Activated CD8-positive, alpha-beta T cell treated with anti-CD3 and anti-CD28 coated beads for 36 hours (primary cell): ENCODE data around the gene A2M. TPM values are rescaled to one million over a fixed set of nuclear protein-coding genes. Genes with fewer than 3 reads are reported as not detected.

ENCODE experiments used
- ATAC-seq: fragments of 200-7000 bp; cut with Tn5 transposase; one replicate; pipeline ENCODE4 v1.10.0; 2021; ENCODE audit warnings: mild to moderate bottlenecking, moderate library complexity
- CTCF ChIA-PET: fragments of 350-600 bp; sonication (Branson Sonifier 250); formaldehyde crosslinking; loops from one replicate; lab custom pipeline; 2021; ENCODE audit warnings: antibody characterized with exemption; lab: Charles Lee
- POLR2A ChIA-PET: fragments of 350-600 bp; sonication (Branson Sonifier 250); formaldehyde crosslinking; loops from one replicate; lab custom pipeline; 2021; ENCODE audit warnings: antibody characterized with exemption; lab: Charles Lee
- DNase-seq: peaks from one replicate; pipeline ENCODE4 v3.0.0-alpha.2; 2020
- H3K27ac Mint-ChIP-seq: one replicate; pipeline ENCODE4 v1.8.0; 2021; ENCODE audit warnings: mild to moderate bottlenecking, mixed read lengths
- H3K27me3 Mint-ChIP-seq: one replicate; pipeline ENCODE4 v1.8.0; 2021; ENCODE audit warnings: mixed read lengths
- H3K36me3 Mint-ChIP-seq: one replicate; pipeline ENCODE4 v1.8.0; 2021; ENCODE audit warnings: low read depth, mixed read lengths
- H3K4me1 Mint-ChIP-seq: one replicate; pipeline ENCODE4 v1.8.0; 2021; ENCODE audit warnings: low read depth, mixed read lengths
- H3K4me3 Mint-ChIP-seq: one replicate; pipeline ENCODE4 v1.8.0; 2021; ENCODE audit warnings: mild to moderate bottlenecking, moderate library complexity, mixed read lengths
- H3K9me3 Mint-ChIP-seq: one replicate; pipeline ENCODE4 v1.8.0; 2021; ENCODE audit warnings: mixed read lengths
- intact Hi-C: fragments of 100-400 bp; cut with micrococcal nuclease; formaldehyde crosslinking; loops from one replicate; pipeline ENCODE4 v1.10.0; 2022
- total RNA-seq, 2 experiments: library from RNA; stranded (reverse); gene quantifications; one replicate each; pipeline ENCODE4 v1.2.3, GENCODE V29; 2021
- TF ChIP-seq, protein P1 (sequence below): fragments of 200-600 bp; IDR thresholded peaks from one replicate; pipeline ENCODE4 v1.8.0; 2022; ENCODE audit warnings: antibody characterized with exemption, mild to moderate bottlenecking

The A2M gene
- total RNA-seq, 2 experiments from 2014 or later = not detected

DNA sequence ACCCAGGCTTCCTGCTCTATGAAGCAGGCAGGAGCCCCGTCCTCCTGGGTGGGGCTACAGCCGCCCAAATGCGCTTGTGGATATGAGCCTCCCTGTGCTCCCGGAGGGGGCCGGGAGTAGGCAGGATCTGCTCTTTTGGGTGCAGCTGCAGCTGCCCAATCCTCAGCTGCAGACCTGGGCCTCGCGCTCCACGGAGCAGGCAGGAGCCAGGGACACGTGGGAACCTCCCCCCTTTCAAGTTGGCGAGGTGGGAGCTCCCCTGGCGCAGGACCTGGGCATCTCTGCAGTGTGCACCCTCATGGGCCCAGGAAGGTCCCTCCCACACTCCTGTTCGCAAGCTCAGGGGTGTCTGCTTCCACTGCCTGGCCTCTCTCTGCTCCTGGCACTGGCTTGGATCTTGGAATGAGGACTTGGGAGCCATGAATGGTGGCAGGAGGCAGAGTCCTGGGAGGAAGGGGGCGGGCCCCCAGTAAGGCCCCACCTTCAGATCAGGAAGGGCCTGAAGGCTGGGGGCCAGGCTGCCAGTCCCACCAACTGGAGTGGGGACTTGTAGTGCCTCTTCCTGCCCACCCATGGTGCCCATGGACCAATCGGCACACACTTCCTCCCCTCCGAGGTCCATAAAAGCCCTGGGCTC is 65.1 kb downstream of the A2M start:
- Mint-ChIP-seq H3K27me3 (no peaks in the 10 kb centered on the region), H3K27ac (no peak overlapping the region), H3K4me1 (peaks cover 13% of the 10 kb centered on the region), H3K4me3 (no peak overlapping the region), H3K36me3 (peaks cover 2% of the 10 kb centered on the region), H3K9me3 (no peaks in the 10 kb centered on the region)
- DNase-seq (no peak), ATAC-seq (no peak)
- POLR2A ChIA-PET = interaction anchor here (1.0 kb wide), 1 partner anchor 134 kb away, joined by 3 read pairs; no protein-coding TSS in a partner anchor
- intact Hi-C loops = loop anchor here (5.0 kb wide), 1 partner anchor 368 kb away; no protein-coding TSS in a partner anchor
- CTCF ChIA-PET = interaction anchor here (0.7 to 7.5 kb wide), 48 partner anchors 9 to 506 kb away, joined by 3 to 153 read pairs (median 5); partner anchors contain the start of genes A2M, KLRG1, M6PR and PHC1
- TF ChIP-seq, protein P1, sequence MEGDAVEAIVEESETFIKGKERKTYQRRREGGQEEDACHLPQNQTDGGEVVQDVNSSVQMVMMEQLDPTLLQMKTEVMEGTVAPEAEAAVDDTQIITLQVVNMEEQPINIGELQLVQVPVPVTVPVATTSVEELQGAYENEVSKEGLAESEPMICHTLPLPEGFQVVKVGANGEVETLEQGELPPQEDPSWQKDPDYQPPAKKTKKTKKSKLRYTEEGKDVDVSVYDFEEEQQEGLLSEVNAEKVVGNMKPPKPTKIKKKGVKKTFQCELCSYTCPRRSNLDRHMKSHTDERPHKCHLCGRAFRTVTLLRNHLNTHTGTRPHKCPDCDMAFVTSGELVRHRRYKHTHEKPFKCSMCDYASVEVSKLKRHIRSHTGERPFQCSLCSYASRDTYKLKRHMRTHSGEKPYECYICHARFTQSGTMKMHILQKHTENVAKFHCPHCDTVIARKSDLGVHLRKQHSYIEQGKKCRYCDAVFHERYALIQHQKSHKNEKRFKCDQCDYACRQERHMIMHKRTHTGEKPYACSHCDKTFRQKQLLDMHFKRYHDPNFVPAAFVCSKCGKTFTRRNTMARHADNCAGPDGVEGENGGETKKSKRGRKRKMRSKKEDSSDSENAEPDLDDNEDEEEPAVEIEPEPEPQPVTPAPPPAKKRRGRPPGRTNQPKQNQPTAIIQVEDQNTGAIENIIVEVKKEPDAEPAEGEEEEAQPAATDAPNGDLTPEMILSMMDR = no peak

DNA sequence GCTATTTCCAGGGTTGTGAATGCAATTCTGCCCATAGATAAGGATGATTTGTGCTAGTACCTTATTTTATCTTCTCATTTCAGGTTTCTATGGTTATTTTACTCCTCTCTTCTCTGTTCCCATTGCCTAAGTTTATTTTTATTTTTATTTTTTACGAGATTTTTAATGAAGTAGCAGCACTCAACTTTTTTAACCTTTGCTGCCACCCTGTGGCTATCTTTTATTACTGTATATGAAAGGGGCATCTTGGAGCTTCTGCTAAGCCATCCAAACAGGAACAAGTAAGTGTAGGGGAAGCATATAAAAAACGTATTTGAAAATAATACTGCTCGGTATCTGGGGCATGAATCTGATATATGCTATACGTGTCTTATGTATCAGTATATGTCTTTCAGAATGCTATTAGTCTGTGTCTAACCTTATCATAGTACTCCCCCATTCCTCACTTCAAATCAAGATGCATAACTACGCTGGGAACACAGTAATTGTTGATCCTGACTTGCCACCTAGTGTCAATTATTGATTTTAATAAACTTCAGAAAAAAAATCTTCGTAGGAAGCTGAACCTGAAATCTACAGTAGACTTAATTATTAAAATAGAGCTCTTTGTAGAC is 66.1 kb downstream of the A2M start:
- H3K27me3 Mint-ChIP-seq = no peaks in the 10 kb centered on the region
- H3K9me3 Mint-ChIP-seq = peaks cover 1% of the 10 kb centered on the region
- intact Hi-C loops = loop anchor here (5.0 to 10.0 kb wide), 2 partner anchors 367 to 395 kb away; no protein-coding TSS in a partner anchor
- POLR2A ChIA-PET = interaction anchor here (0.5 to 1.2 kb wide), 5 partner anchors 12 to 368 kb away, joined by 3 read pairs; partner anchors contain the start of genes M6PR and PHC1
- no peak overlapping the region for H3K27ac Mint-ChIP-seq
- H3K4me3 Mint-ChIP-seq = no peak overlapping the region
- DNase-seq (peak; percentile 27), ATAC-seq (peak; percentile 75)
- peaks cover 2% of the 10 kb centered on the region for H3K36me3 Mint-ChIP-seq
- CTCF ChIA-PET = interaction anchor here (0.7 to 7.5 kb wide), 66 partner anchors 8 to 505 kb away, joined by 3 to 153 read pairs (median 4); partner anchors contain the start of genes A2M, KLRG1, M6PR and PHC1
- TF ChIP-seq, protein P1 = peak; percentile 80
- H3K4me1 Mint-ChIP-seq = peaks cover 13% of the 10 kb centered on the region

DNA sequence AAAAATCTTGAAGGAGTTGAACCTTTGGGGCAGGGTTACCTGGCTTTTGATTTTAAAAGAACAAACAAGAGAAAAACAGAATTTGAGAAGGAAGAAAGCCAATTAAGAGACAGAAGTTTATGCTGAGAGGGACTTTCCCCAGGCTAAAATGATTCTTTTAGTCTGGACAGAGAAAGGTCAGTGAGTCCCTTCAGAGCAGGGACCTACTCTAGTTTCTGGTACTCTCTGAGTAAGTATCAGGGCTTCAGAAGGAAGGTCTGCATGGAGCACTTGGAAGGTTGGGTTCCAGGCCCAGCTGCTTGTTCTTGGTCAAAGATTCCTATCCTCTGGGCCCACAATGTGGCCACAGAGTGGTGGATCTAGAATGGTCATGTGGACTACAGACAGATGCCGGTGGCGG is 66.8 kb downstream of the A2M start:
- TF ChIP-seq, protein P1 = no peak
- ATAC-seq = peak; percentile 38
- H3K4me3 Mint-ChIP-seq = no peak overlapping the region
- ChIA-PET CTCF (interaction anchor here (0.7 to 7.5 kb wide), 53 partner anchors 8 to 504 kb away, joined by 3 to 153 read pairs (median 5); partner anchors contain the start of genes A2M, KLRG1, M6PR and PHC1), POLR2A (interaction anchor here (0.7 to 1.2 kb wide), 3 partner anchors 135 to 1433 kb away, joined by 3 read pairs; partner anchors contain the start of gene PHC1)
- intact Hi-C loops = loop anchor here (10.0 kb wide), 1 partner anchor 394 kb away; no protein-coding TSS in a partner anchor
- peaks cover 1% of the 10 kb centered on the region for H3K9me3 Mint-ChIP-seq
- peaks cover 2% of the 10 kb centered on the region for H3K36me3 Mint-ChIP-seq
- peaks cover 13% of the 10 kb centered on the region for H3K4me1 Mint-ChIP-seq
- H3K27me3 Mint-ChIP-seq = no peaks in the 10 kb centered on the region
- no peak for DNase-seq
- peak overlapping the region; percentile 44 for H3K27ac Mint-ChIP-seq

DNA sequence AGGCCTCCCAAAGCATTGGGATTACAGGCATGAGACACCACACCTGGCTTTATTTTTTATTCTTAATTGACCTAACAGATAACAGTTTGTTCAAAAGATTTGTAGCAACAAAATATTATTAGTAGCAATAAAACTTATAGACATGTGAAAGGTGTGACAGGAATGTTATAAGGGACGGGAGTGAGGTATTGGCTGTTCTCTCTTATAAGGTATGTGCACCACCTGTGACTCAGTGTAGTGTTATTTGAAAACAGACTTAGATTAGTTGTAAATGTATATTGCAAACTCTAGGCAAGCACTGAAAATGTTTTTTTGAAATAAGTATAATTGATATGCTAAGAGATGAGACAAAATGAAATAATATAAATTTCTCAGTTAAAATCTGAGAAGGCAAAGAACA is 68.6 kb downstream of the A2M start:
- intact Hi-C loops = loop anchor here (10.0 kb wide), 1 partner anchor 392 kb away; no protein-coding TSS in a partner anchor
- Mint-ChIP-seq H3K9me3 (peaks cover 1% of the 10 kb centered on the region), H3K27me3 (no peaks in the 10 kb centered on the region), H3K36me3 (peaks cover 2% of the 10 kb centered on the region), H3K4me3 (no peak overlapping the region), H3K4me1 (peaks cover 21% of the 10 kb centered on the region), H3K27ac (no peak overlapping the region)
- ATAC-seq (no peak), DNase-seq (no peak)
- CTCF ChIA-PET = interaction anchor here (1.8 to 7.5 kb wide), 4 partner anchors 10 to 390 kb away, joined by 5 to 153 read pairs (median 22); partner anchors contain the start of gene M6PR
- POLR2A ChIA-PET = interaction anchor here (1.0 kb wide), 1 partner anchor 96 kb away, joined by 3 read pairs; no protein-coding TSS in a partner anchor
- TF ChIP-seq, protein P1 = no peak
